Subcutaneous adipose tissue (tissue), 4 donors: Measurements from ENCODE around the gene NCOA4. TPM values are rescaled to one million over a fixed set of nuclear protein-coding genes. Genes with fewer than 3 reads are reported as not detected.
"Not testable (repeated sequence)": the region's sequence is repeated elsewhere in the genome, so short reads cannot be mapped to it uniquely, and the experiment has no call there.

Source experiments
- CTCF ChIP-seq: fragments of 450-650 bp; IDR thresholded peaks from one replicate; pipeline ENCODE4 v1.5.1; 2016; ENCODE audit warnings: low read depth, mild to moderate bottlenecking, control low read depth, antibody characterized with exemption, moderate library complexity
- small RNA-seq: library from RNA; depleted of rRNA; stranded (forward); fragments of <200 nt; gene quantifications from one replicate; pipeline ENCODE3, GENCODE V24; 2016
- total RNA-seq, 4 donors: library from RNA; depleted of rRNA; stranded (reverse); fragments of >200 nt; gene quantifications; one replicate each; pipeline ENCODE4 v1.1.0, GENCODE V29; 2016

NCOA4 gene
- total RNA-seq, 4 donors from 2014 or later = 132 to 220 (median 160) TPM

- TF ChIP-seq CTCF = not testable (repeated sequence)
Observed at GRCh38 chr10:45972106-45972812, 58.2 kb downstream of the NCOA4 start, which contains the start of gene TIMM23. Gene TIMM23, plus strand, starts transcription at chr10:45972489. Its CDS starts 136 bp downstream, at chr10:45972625.

Small RNA genes lying within 50 kb of the gene (small RNA-seq; reads per million reads assigned to genes)
- not detected for gene SNORA74C-1

Other genes with a start within 250 kb of the NCOA4 start
- 10 to 100 TPM in 3 of 4 donors, 1 to 10 TPM in 1; 7.5 to 19.6 (median 14.6) TPM for gene AGAP4, start 183.1 kb downstream of the NCOA4 start, total RNA-seq
- 10 to 100 TPM; 36.0 to 87.7 (median 43.5) TPM for gene TIMM23, start 58.1 kb downstream of the NCOA4 start, total RNA-seq
- gene MSMB, start 15.6 kb upstream of the NCOA4 start, total RNA-seq = not detected